ENCODE results near the gene SH2D3A. TPM values are rescaled to one million over a fixed set of nuclear protein-coding genes. Genes with fewer than 3 reads are reported as not detected.

SH2D3A gene
- total and polyA plus RNA-seq, 2 donors (not counting 1 experiment from before 2014, with no cell fraction given) = 36.1 to 54.1 TPM

- peaks cover 12% of the 10 kb centered on the region for H3K4me1 Mint-ChIP-seq
- no peak overlapping the region for H3K27ac ChIP-seq (ENCODE audit: low read length in 2 of 2)
- ChIA-PET CTCF (no interaction called here), POLR2A (no interaction called here)
- no peak overlapping the region for H3K4me2 ChIP-seq (replicated peaks; ENCODE audit: low read depth, low read length, poor library complexity, severe bottlenecking)
- TF ChIP-seq EZH2 (IDR thresholded peaks at IDR 0.05; ENCODE audit: borderline replicate concordance, insufficient read depth, low read depth, low read length, poor library complexity, severe bottlenecking) (no peak), CTCF (IDR thresholded peaks at IDR 0.05) (no peak)
- no peaks in the 10 kb centered on the region for H3K36me3 ChIP-seq (replicated peaks in 1 of 2; ENCODE audit: control extremely low read depth in 1 of 2, control insufficient read depth in 1 of 2, extremely low read depth in 1 of 2, insufficient read depth in 2 of 2, low read length in 1 of 2)
- no peak overlapping the region for H3K9ac ChIP-seq (ENCODE audit: low read length)
- peaks cover 26% of the 10 kb centered on the region for H3K27me3 Mint-ChIP-seq
- H3K4me3 Mint-ChIP-seq = no peak overlapping the region
- peaks cover 0 to 3% (median 0%) of the 10 kb centered on the region in 3 donors for H3K9me3 ChIP-seq (ENCODE audit: control extremely low read depth in 1 of 3, control insufficient read depth in 2 of 3, insufficient read depth in 1 of 3, low read length in 2 of 3)
- ATAC-seq (ENCODE audit: low read depth) (no peak), DNase-seq (no peak)
- WGBS (ENCODE audit: insufficient coverage) = 71% methylated on average over 10 of the region's 24 CpGs
- H2AFZ ChIP-seq (ENCODE audit: insufficient read depth, low read depth, low read length, poor library complexity, severe bottlenecking) = no peak overlapping the region
- H3K9me3 Mint-ChIP-seq (ENCODE audit: insufficient read depth) = peaks cover 3% of the 10 kb centered on the region
- peaks cover 3 to 11% of the 10 kb centered on the region in 2 donors for H3K4me1 ChIP-seq (ENCODE audit: control insufficient read depth in 2 of 2, insufficient read depth in 2 of 2, low read length in 2 of 2)
- H3K27me3 ChIP-seq (replicated peaks in 1 of 4; ENCODE audit: control extremely low read depth in 1 of 4, control insufficient read depth in 3 of 4, insufficient read depth in 4 of 4, low read length in 3 of 4) = peaks cover 0 to 19% (median 3%) of the 10 kb centered on the region in 4 experiments
- no peaks in the 10 kb centered on the region for H4K20me1 ChIP-seq (ENCODE audit: control insufficient read depth, insufficient read depth, low read length, poor library complexity, severe bottlenecking)
- H3K27ac Mint-ChIP-seq = no peak overlapping the region
- intact Hi-C loops (cut with micrococcal nuclease) = no loop called here
- H3K79me2 ChIP-seq (ENCODE audit: control insufficient read depth, insufficient read depth, low read length) = no peaks in the 10 kb centered on the region
- no peak overlapping the region for H3K4me3 ChIP-seq (ENCODE audit: control extremely low read depth in 1 of 5, extremely low read depth in 1 of 5, insufficient read depth in 1 of 5, low read depth in 2 of 5, low read length in 4 of 5)
Measured at GRCh38 chr19:6713773-6714692, 53.2 kb downstream of the SH2D3A start.

All from B cell (primary cell).